GM21529 (cell line): ENCODE measurements around the gene CFAP97D2.
"Not testable (repeated sequence)": the region's sequence is repeated elsewhere in the genome, so short reads cannot be mapped to it uniquely, and the experiment has no call there.

Experiments
- ATAC-seq: cut with Tn5 transposase; IDR thresholded peaks from one replicate; pipeline ENCODE4 v1.9.1; 2021; ENCODE audit not compliant: unreplicated experiment

Gene CFAP97D2

GRCh38 chr13:114179087-114179658 is at the start of gene CFAP97D2:
Gene CFAP97D2, plus strand, starts transcription at chr13:114179257. Its CDS starts 74 bp downstream, at chr13:114179331.
- no peak for ATAC-seq

DNA sequence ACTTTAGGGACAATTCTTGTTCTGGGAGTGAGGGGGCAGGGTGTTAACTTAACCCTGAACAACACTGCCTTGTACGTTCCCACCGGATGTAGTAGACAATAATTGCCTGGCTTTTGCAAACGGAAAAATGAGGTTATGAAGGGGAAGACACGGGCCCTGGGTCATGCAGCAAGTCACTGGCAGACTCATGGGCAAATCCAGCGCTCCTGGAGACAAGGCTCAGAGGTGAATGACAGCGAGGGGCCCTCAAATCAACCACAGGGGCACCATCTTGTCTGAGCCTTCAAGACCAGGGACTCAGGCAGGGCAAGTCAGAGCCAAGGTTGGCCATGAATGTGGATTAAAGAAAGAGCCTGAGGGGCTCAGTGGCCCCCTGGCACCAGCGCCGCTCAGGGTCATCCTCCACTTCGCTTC is 49.4 kb upstream of the CFAP97D2 start:
- no peak for ATAC-seq

GRCh38 chr13:114130131-114130836 is 48.8 kb upstream of the CFAP97D2 start:
- no peak for ATAC-seq

DNA sequence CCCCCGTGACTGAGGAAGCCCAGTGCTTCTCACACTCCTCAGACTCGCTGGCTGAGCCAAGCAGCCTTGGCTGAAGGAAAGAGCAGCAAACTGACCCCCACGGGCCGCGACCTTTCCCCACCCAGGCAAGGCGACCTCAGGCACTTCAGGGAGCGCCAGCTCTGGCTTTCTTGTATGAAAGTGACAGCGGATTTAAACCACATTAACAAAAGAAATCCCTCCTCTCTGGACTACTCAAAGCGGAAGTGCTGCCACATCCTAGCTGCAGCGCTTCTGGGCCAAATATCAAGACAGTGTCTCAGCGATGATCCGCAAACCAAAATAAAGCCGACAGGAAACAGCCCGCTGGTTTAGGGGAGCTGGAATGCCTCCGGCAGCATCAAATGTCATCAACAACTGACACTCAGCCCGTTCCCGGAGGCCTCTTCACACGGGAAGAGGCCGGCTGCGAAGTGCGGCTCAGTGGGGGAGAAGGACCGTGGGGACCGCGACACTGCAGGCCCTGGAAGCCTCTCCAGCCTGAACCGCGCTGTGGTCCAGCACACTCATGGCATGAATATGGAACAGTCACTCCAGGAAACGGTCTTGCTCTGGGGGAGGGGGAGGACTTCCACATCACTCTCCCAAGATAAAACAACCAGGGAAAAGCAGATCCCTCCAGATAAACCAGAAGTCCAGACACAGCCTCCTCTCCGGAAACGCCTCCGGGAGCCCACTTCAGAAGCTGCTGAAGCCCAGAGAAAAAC is 48.0 kb upstream of the CFAP97D2 start:
- no peak for ATAC-seq

- ATAC-seq, result peak; percentile 2
Measured at GRCh38 chr13:114131583-114132418, 47.3 kb upstream of the CFAP97D2 start.

GRCh38 chr13:114132419-114133121 is 46.5 kb upstream of the CFAP97D2 start, which contains the start of gene RASA3:
Gene RASA3, minus strand, starts transcription at chr13:114132623. Its CDS starts 134 bp downstream, at chr13:114132489.
- peak; percentile 61 for ATAC-seq

- not testable (repeated sequence) for ATAC-seq
Measured at GRCh38 chr13:114133126-114133525, 45.9 kb upstream of the CFAP97D2 start.

DNA sequence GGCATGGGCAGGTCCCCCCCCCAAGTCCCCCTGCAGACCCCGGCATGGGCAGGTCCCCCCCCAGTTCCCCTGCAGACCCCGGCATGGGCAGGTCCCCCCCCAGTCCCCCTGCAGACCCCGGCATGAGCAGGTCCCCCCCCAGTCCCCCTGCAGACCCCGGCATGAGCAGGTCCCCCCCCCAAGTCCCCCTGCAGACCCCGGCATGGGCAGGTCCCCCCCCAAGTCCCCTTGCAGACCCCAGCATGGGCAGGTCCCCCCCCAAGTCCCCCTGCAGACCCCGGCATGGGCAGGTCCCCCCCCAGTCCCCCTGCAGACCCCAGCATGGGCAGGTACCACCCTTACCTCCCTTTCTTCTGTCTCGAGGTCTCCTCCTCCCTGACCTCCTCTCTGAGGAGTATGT is 45.5 kb upstream of the CFAP97D2 start:
- ATAC-seq, result not testable (repeated sequence)

- ATAC-seq, result no peak
Measured at GRCh38 chr13:114134111-114134943, 44.7 kb upstream of the CFAP97D2 start.

- no peak for ATAC-seq
Measured at GRCh38 chr13:114134944-114135610, 44.0 kb upstream of the CFAP97D2 start.

- ATAC-seq, result no peak
Measured at GRCh38 chr13:114135731-114136171, 43.3 kb upstream of the CFAP97D2 start.

GRCh38 chr13:114136576-114136975 is 42.5 kb upstream of the CFAP97D2 start:
- no peak for ATAC-seq

DNA sequence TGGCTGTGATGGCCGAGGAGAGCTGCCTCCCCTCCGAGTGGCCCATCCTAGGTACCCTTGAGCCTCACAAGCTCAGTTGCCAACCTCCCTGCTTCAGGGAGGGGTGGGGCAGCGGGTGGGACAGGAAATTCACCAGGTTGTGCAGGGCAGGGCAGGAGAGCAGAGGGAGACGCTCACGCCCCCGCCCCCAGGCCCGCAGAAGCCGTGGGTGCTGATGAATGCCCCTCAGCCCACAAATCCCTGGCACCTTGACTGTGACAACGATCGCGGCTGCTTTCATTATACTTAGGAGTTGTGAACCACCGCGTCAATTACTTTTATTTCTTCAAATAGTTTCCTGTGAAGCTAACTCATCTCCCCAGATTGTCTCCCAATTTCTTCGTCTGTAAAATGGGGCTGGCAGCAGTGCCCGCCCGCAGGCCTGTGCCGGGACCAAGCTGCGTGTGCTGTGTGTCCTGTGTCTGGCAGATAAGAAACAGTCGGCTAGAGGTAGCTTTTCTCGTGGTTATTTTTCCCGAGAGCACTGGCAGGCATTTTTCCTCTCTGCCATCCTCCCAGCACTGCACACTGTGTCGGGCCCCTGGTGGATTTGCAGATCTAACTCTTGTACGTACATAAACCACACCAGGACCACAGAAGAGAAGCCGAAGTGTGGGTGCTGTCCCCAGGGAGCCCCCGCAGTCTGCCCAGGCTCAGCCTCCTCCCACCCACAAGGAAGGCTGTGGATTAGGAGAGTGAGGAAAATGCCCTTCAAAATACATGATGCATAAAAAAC is 38.7 kb upstream of the CFAP97D2 start:
- ATAC-seq, result no peak

DNA sequence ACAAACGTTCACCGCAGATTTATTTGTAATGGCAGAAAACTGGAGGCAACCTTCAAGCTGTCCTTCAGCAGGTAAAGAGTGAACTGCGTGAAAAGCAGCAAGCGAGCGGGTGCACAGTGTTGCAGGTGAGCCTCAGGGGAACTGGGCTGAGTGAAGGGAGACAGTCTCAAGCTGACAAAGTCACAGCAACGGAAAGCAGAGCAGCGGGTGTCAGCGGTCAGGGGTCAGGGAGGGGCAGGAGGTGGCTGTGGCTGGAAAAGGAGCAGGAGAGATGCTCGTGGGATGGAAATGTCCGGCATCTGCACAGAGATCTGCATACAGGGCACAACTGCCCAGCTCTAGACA is 38.2 kb upstream of the CFAP97D2 start:
- no peak for ATAC-seq

DNA sequence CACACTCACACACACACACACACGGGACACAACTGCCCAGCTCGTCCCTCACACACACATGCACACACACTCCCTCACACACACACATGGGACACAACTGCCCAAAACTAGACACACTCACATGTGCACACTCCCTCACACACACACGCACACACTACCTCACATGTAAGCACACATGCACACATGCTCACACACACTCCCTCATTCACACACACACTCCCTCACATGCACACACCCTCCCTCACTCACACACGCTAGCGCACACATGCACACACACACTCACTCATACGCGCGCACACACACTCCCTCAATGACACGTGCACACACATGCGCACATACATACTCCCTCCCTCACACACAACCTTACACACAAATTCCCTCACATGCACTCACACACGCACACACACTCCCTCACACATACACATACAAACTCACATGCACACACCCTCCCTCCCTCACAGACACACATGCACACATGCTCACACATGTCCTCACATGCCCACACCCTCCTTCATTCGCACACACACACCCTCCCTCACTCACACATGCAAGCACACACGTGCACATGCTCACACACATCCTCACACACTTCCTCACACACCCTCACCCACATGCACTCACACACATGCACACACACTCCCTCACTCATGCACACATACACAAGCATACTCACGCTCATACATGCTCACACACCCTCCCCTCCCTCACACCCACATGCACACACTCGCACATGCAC is 37.6 kb upstream of the CFAP97D2 start:
- no peak for ATAC-seq

DNA sequence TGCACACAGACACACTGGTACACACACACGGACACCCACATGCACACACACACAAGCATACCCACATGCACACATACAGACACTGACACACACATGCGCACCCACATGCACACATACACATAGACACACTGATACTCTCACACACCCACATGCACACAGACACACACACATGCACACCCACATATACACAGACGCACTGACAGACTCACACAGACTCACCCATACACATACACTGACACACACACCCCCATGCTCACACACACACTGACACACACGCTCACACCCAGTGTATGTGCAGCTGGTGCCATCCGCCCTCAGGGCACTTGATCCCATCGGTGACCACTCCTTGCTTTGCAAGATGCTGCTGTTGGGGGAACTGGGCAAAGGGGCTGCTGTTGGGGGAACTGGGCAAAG is 36.9 kb upstream of the CFAP97D2 start:
- no peak for ATAC-seq

DNA sequence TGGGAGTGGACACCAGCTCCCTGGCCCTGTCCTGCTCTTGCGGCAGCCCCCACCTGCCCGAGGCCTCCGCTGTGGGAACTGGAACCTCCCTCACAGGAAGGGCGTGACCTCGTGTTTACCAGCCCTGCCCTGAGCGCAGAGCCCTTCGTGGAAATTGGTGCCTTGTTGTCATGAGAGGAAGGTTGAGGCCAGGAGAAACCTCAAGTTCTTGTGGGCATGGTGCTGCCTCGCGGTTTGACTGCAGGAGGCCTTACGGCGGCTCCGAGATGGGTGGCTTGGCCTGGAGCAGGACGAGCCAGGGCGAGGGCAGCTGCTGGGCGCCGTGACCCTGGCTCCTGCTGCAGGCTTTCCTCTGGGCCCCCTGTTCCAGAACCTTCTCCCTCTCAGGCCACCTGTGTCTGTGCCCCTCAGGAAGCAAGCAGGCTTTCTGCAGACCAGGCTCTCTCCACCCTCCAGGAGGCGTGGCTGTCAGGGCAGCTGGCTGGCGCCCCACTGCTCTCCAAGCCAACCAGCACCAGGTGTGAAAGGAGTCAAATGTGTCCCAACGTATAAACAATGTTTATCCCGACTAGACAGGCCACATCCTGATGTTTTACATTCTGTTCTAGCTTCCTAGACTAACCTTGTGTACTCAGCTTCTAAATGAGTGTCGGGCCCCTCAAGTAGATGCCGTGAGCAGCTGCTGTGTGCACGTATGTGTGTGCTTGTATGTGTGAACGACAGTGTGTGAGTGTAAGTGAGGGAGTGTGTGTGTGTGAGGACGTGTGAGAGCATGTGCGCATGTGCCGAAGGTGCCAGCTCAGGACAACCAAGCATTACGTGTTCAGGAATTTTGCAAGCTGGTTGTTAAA is 36.2 kb upstream of the CFAP97D2 start:
- no peak for ATAC-seq
